22Rv1 (cell line): ENCODE results near the gene BLOC1S4.

Source experiments
- ZFX ChIP-seq: fragments of 450-650 bp; IDR thresholded peaks from 2 replicates; pipeline ENCODE4 v1.6.1; 2017; ENCODE audit warnings: antibody characterized with exemption, borderline replicate concordance
- TF ChIP-seq, protein P1 (sequence below): fragments of 450-650 bp; IDR thresholded peaks from 2 replicates; pipeline ENCODE4 v1.5.1; 2017; ENCODE audit warnings: mild to moderate bottlenecking

DNA sequence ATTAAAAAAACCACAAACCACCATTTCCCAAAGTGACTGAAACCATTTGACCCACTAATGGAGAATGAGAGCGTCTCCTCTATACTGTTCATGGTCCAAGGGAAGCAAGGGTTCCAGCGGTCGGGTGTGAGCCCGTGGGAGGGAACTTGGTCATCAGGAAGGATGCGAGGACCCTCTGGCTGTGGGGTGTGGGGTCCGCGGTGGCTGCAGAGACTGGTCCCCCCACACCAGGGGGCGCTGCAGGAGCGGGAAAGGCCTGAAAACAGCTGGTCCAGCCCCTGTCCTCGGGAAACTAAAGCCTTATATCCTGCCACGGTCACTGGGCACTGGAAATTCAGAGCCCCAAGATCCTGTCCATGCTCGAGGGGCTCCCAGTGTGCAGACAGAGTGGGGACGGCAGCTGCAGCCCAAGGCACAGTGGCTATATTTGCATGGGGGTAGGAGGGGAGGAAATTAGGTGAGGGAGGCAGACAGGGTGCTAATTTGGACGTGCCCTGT, 4.3 kb downstream of the BLOC1S4 start:
- TF ChIP-seq, protein P1, sequence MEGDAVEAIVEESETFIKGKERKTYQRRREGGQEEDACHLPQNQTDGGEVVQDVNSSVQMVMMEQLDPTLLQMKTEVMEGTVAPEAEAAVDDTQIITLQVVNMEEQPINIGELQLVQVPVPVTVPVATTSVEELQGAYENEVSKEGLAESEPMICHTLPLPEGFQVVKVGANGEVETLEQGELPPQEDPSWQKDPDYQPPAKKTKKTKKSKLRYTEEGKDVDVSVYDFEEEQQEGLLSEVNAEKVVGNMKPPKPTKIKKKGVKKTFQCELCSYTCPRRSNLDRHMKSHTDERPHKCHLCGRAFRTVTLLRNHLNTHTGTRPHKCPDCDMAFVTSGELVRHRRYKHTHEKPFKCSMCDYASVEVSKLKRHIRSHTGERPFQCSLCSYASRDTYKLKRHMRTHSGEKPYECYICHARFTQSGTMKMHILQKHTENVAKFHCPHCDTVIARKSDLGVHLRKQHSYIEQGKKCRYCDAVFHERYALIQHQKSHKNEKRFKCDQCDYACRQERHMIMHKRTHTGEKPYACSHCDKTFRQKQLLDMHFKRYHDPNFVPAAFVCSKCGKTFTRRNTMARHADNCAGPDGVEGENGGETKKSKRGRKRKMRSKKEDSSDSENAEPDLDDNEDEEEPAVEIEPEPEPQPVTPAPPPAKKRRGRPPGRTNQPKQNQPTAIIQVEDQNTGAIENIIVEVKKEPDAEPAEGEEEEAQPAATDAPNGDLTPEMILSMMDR, result peak; percentile 87
- no peak for TF ChIP-seq ZFX
